Measurements from ENCODE around the gene WNT4. TPM values are rescaled to one million over a fixed set of nuclear protein-coding genes. Genes with fewer than 3 reads are reported as not detected.

The WNT4 gene
- total and polyA plus RNA-seq, 8 donors: 0.69 to 17.6 (median 4.0) TPM

GRCh38 chr1:22150923-22151322 is 8.0 kb upstream of the WNT4 start:
- no peak for ATAC-seq
- no peaks in the 10 kb centered on the region for H3K9me3 ChIP-seq

GRCh38 chr1:22142315-22143064 is 407 bp downstream of the WNT4 start:
- peak; percentile 46 to 62 (median 58) for ATAC-seq
- peak overlapping the region in 2 of 4 donors; percentile 46 to 52 for H3K27ac ChIP-seq
- intact Hi-C loops (cut with DNase I): no loop called here
- FAIRE-seq: no peak
- TF ChIP-seq CTCF (IDR thresholded peaks at IDR 0.05): no peak
- no peaks in the 10 kb centered on the region for H3K36me3 ChIP-seq
- peak overlapping the region; percentile 20 to 61 (median 38) for H3K4me3 ChIP-seq
- H3K9me3 ChIP-seq: no peaks in the 10 kb centered on the region
- peak in 4 of 6 donors; percentile 38 to 84 (median 62) for DNase-seq
- peaks cover 0 to 4% (median 0%) of the 10 kb centered on the region in 3 donors for H3K4me1 ChIP-seq
- no peaks in the 10 kb centered on the region for H3K27me3 ChIP-seq
- 0 to 1% methylated on average over 53 to 102 of the region's 102 CpGs for WGBS, 2 donors

More at GRCh38 chr1:22150923-22151322, 8.0 kb upstream of the WNT4 start:
- no peaks in the 10 kb centered on the region for H3K36me3 ChIP-seq
- H3K27ac ChIP-seq: no peak overlapping the region
- intact Hi-C loops (cut with DNase I): no loop called here
- H3K4me3 ChIP-seq: no peak overlapping the region
- no peaks in the 10 kb centered on the region for H3K27me3 ChIP-seq
- no peaks in the 10 kb centered on the region for H3K4me1 ChIP-seq
- DNase-seq (no peak), FAIRE-seq (no peak)
- 68 to 80% methylated on average over 6 of the region's 6 CpGs for WGBS, 2 donors
- no peak for TF ChIP-seq CTCF (IDR thresholded peaks at IDR 0.05)

- Histone ChIP-seq H3K4me1 (peaks cover 0 to 4% (median 0%) of the 10 kb centered on the region in 3 donors), H3K36me3 (no peaks in the 10 kb centered on the region), H3K4me3 (peak overlapping the region in 3 of 4 donors; percentile 20 to 61 (median 49)), H3K9me3 (no peaks in the 10 kb centered on the region), H3K27me3 (no peaks in the 10 kb centered on the region), H3K27ac (peak overlapping the region in 2 of 4 donors; percentile 46 to 52)
- 10 to 11% methylated on average over 27 to 28 of the region's 28 CpGs for WGBS, 2 donors
- no peak for FAIRE-seq
- ATAC-seq: peak in 3 of 4 donors; percentile 8 to 36 (median 23)
- DNase-seq: no peak
- TF ChIP-seq CTCF (IDR thresholded peaks at IDR 0.05): no peak
- intact Hi-C loops (cut with DNase I): no loop called here
Measured at GRCh38 chr1:22141554-22142314, 1.2 kb downstream of the WNT4 start.

DNA sequence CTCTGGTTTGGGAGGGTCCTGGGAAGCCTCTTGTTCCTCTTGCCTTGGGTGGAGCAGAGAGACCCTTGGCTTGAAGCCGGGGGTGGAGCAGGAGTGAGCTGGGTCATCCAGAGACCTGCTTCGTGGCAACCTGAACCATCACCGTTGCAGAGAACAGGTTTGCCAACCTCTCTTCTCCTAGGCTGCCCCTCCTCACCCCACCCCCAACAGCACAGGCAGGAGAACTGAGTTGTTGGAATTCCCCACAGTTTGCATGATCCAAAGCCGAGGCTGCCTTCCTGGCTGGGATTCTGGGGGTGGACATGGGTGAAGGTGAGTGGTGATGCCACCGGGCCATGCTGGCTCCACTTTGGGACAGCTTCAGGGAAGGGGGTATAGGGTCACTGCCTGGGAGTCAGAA is 2.2 kb downstream of the WNT4 start:
- Histone ChIP-seq H3K9me3 (no peaks in the 10 kb centered on the region), H3K27me3 (no peaks in the 10 kb centered on the region), H3K36me3 (no peaks in the 10 kb centered on the region), H3K4me1 (peaks cover 0 to 4% (median 0%) of the 10 kb centered on the region in 3 donors), H3K27ac (no peak overlapping the region), H3K4me3 (no peak overlapping the region)
- WGBS, 2 donors: 68 to 78% methylated on average over 5 of the region's 5 CpGs
- peak in 1 of 4 donors; percentile 43 for ATAC-seq
- FAIRE-seq: no peak
- no peak for TF ChIP-seq CTCF (IDR thresholded peaks at IDR 0.05)
- DNase-seq: peak in 1 of 6 donors; percentile 32
- intact Hi-C loops (cut with DNase I): no loop called here
